HG02884 (cell line): Measurements from ENCODE around the gene SUSD1.

Source experiments
- ATAC-seq: cut with Tn5 transposase; IDR thresholded peaks from one replicate; pipeline ENCODE4 v1.9.1; 2021; ENCODE audit warnings: mild to moderate bottlenecking, moderate library complexity; ENCODE audit not compliant: unreplicated experiment

The SUSD1 gene

GRCh38 chr9:112072721-112073638 lies 102.1 kb downstream of the SUSD1 start:
- no peak for ATAC-seq

- no peak for ATAC-seq
These were observed 105.6 kb downstream of the SUSD1 start for GRCh38 chr9:112069318-112070169.

GRCh38 chr9:112065806-112066606 lies 109.1 kb downstream of the SUSD1 start:
- ATAC-seq = no peak

GRCh38 chr9:112064871-112065270 lies 110.2 kb downstream of the SUSD1 start:
- no peak for ATAC-seq

- no peak for ATAC-seq
These were observed 111.5 kb downstream of the SUSD1 start for GRCh38 chr9:112063586-112063985.

- ATAC-seq = no peak
These were observed 111.9 kb downstream of the SUSD1 start for GRCh38 chr9:112063151-112063550.

- peak; percentile 93 for ATAC-seq
These were observed 113.9 kb downstream of the SUSD1 start for GRCh38 chr9:112061152-112061740.

GRCh38 chr9:112059966-112060320 lies 115.2 kb downstream of the SUSD1 start:
- ATAC-seq = no peak

- no peak for ATAC-seq
These were observed 115.7 kb downstream of the SUSD1 start for GRCh38 chr9:112059145-112059965.

GRCh38 chr9:112056996-112057395 lies 118.1 kb downstream of the SUSD1 start:
- no peak for ATAC-seq

GRCh38 chr9:112054916-112055315 lies 120.2 kb downstream of the SUSD1 start:
- ATAC-seq = no peak

- no peak for ATAC-seq
These were observed 123.3 kb downstream of the SUSD1 start for GRCh38 chr9:112051812-112052211.

- no peak for ATAC-seq
These were observed 124.3 kb downstream of the SUSD1 start for GRCh38 chr9:112050544-112051475.

- no peak for ATAC-seq
These were observed 125.1 kb downstream of the SUSD1 start for GRCh38 chr9:112049811-112050516.

- no peak for ATAC-seq
These were observed 126.0 kb downstream of the SUSD1 start for GRCh38 chr9:112048924-112049691.

- ATAC-seq = no peak
These were observed 127.5 kb downstream of the SUSD1 start for GRCh38 chr9:112047538-112048066.

- no peak for ATAC-seq
These were observed 128.9 kb downstream of the SUSD1 start for GRCh38 chr9:112046181-112046580.
